Activated CD4-positive, alpha-beta T cell treated with anti-CD3 and anti-CD28 coated beads for 48 hours (primary cell): ENCODE results near the gene COA8.

ENCODE experiments used
- DNase-seq: peaks from one replicate; pipeline ENCODE4 v3.0.0-alpha.2; 2020

Gene COA8

DNA sequence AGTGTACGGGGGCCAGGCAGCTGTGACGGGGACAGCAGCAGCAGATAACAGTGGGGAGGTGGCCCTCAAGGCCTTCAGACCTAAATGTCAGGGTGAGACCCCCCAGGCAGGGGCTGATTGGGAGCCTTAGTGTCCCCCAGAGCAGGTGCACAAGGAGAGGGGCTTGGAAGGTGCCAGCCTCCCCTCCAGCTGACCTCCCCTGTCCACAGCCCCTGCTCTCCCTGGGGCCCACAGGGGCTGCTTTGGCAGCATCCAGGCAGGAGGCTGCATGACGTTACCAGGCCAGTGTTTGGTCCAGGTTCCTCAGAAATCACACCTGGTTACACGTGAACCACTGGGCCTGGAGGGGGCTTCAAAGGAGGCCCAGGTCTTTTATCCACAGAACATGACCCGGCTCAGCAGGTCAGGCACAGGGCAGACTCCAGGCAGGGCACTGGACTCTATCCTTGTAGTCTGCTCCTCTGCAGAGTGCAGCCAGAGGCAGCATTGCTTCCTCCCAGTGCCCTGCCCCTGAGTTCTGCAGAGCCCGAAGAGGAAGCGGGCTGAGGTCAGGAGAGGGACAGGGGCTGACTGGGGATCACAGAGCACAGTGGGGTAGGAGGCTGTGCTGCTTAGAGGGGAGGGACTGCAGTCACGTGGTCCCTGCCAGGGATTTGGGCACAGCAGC lies 36.4 kb upstream of the COA8 start:
- DNase-seq: no peak

GRCh38 chr14:103526914-103527248 lies 35.9 kb upstream of the COA8 start:
- DNase-seq: no peak

DNA sequence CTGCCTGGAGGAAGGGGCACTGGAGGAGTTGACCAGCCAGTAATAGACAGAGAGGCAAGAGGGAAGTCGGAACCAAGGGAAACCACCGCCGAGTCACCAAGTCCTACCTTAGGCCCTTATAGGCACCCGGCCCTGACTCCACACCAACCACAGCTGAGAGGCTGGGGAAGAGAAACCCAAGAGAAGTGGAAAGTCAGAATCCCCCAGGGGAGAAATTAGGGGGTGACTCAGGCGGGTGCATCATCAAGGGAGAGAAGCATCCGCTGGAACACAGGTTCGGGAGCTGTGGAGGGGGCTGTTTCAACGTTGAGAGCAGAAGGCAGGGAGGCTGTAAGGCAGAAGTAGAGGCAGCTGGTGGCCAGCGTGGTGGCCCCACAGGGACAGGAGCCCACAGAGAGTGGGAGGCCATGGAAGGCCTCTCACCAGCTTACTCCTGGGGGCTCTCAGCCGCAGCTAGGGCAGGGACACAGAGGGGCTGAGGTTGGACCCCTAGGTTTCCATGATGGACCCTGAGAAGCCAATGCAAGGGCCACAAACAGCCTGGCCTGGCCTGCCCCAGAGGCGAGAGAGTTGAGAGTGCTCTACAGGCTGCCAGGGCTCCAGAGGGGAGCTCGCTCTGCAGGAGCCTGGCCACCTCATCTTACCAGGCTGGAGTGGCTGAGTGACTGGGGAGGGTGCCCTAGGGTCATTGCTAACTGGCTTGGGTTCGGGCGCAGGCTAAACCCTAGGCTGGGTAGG lies 35.2 kb upstream of the COA8 start:
- peak; percentile 61 for DNase-seq

DNA sequence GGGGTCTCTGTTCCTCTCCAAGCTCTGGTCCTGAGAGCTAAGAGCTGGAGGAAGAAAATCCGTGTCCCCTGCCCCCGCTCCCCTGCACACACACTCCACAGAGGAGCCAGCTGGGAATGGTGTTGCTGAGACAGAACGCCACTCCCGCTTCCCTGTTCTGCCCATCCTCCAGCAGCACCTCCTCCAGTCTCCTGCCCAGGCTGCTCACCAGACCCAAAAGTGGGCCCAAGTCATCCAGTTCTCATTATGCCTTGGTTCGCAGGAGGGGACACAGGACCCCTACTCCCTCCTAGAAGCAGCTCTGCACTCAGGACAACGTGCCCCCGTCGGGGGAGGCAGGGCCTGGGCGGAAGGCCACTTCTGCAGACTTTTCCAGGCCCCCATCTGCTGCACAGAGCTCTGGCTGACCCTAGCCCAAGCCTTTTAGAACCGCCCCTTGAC lies 34.6 kb upstream of the COA8 start:
- no peak for DNase-seq

GRCh38 chr14:103528587-103529382 lies 34.0 kb upstream of the COA8 start, which contains the start of gene TRMT61A:
TRMT61A (plus strand) TSS chr14:103529196; CDS start chr14:103529979, 783 bp downstream.
- peak; percentile 81 for DNase-seq

DNA sequence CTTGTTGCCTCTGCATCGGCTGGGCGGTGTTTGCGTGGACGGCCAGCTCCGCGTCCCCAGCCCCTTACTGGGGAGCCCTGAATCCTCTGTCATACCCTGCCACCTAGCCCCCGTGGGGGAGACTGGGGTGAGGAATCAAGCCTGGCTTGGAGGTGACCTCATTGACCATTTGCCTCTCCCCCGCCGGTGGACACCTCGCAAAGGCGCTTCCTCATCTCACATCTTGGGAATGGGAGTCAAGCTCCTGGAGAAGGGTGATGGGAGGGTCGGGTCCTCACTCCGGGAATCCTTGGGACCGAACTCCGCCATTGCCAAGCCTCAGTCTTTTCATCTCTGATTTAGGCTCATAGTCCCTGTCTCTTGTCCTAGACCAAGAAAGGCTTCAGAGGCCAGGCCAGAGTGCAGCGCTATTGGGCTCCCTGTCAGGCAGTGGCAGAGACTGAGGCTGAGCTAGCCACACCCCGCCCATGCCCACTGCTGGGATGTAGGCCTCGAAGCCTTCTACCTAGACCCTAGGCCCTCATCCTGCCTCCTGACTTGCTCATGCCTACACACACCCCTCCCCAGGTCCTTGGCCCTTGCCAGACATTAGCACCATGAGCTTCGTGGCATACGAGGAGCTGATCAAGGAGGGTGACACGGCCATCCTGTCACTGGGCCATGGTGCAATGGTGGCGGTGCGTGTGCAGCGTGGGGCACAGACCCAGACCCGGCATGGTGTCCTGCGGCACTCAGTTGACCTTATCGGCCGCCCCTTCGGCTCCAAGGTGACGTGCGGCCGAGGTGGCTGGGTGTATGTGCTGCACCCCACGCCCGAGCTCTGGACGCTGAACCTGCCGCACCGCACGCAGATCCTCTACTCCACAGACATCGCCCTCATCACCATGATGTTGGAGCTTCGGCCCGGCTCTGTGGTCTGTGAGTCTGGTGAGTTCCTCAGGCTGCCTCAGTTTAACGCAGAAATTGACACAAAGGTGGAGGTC lies 33.1 kb upstream of the COA8 start:
- no peak for DNase-seq

DNA sequence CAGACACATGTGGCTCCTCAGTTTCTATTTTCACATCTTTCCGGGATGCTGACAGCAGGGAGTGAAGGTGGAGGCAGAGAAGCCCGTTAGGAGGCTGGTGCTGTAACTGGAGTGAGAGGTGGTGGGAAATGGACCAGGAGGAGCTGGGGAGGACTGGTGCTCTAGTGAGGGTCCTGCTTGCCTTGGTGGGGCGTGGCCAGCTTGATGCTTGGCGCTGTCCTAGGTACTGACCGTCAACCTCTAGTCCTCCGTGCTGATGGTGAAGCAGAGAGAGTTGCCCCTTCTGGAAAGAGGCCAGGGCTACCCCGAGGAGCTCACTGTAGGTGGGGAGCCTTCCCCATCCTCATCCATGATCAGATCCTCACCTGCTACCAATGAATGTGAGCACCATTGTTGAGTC lies 32.4 kb upstream of the COA8 start:
- peak; percentile 45 for DNase-seq

DNA sequence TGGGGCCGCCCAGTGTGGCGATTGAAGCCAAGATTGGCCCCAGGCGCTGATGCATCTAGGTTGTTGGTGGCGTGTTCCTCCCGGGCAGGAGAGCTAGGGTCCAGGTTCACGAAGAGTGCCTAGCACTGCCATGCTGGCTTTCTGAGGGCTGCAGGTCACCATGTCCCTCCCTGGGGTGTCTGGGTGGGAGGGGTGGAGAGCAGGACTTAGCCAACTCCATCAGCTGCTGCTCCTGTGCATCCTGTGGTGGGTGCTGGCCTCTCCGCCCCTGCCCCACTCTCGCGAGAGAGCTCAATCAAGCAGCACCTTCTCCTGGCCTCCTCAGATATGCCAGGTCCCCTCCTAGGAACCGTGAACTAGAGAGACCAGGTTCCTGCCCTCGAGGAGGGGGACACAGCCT lies 31.9 kb upstream of the COA8 start:
- no peak for DNase-seq

DNA sequence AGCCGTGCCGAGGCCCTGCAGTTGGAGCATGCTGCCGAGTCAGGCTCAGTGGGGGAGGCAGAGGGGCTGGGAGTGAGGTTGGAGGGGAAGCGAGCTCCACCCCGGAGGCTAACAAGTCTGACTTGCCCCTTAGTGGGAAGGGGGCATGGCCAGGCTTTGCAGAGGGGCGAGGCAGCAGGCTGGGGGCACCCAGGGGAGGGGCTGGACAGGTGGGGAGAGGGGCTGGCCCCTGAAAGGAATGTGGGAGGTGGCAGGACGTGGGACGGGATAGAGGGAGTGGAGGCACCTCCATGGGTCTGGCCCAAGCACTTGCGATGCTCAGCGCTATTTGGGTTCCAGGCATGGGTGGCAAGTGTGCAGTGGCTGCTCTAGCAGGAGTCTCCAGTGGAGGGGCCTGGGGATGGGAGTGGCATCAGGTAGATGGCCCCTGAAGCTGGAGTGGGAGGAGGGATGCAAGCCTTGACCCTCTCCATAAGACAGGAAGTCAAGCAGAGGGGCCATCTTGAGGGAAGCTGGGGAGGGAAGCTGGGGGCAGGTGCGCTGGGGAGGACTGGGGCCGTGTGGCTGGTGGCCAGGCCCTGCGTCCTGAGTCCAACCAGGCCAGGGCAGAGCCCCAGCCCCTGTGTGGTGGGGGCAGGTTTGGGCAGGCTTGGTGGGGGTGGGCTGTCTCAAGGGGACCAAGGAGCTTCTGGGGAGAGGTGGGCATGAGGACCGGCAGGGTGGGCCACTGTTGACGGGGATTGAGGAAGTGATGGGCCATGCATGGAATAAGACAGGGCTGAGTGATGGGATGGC lies 31.1 kb upstream of the COA8 start:
- no peak for DNase-seq

DNA sequence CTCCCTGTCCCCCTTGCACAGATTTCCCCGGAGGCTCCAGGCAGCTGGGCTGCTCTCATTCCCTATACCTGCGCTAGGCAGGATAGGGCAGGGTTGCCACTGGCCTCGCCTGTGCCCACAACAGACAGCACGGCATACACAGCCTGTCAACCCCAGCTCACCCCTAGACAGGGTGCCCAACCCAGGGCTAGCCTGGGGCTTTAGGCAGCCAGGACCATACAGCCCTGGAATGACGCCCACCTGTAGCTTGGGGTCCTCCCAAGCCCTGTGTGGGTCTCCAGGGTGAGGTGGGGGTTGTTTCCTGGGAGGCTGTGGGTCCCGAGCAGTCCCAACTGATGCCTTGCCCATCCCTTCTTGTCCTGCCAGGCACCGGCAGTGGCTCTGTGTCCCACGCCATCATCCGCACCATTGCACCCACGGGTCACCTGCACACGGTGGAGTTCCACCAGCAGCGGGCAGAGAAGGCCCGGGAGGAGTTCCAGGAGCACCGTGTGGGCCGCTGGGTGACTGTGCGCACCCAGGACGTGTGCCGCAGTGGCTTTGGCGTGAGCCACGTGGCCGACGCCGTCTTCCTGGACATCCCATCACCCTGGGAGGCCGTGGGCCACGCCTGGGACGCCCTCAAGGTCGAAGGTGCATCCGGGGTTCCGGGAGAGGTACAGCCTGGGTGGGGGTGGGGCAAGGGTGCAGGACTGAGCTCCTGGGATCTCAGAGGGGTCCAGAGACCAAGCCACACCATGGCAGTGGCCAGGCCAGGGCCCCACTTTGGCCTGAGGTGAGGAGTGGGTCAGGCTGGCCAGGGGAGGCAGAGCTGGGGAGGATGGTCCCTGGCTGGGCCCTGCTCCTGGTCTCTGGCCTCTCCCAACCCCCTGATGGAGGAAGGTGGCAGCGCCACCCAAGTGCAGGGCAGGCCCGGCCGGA lies 30.3 kb upstream of the COA8 start:
- no peak for DNase-seq

DNA sequence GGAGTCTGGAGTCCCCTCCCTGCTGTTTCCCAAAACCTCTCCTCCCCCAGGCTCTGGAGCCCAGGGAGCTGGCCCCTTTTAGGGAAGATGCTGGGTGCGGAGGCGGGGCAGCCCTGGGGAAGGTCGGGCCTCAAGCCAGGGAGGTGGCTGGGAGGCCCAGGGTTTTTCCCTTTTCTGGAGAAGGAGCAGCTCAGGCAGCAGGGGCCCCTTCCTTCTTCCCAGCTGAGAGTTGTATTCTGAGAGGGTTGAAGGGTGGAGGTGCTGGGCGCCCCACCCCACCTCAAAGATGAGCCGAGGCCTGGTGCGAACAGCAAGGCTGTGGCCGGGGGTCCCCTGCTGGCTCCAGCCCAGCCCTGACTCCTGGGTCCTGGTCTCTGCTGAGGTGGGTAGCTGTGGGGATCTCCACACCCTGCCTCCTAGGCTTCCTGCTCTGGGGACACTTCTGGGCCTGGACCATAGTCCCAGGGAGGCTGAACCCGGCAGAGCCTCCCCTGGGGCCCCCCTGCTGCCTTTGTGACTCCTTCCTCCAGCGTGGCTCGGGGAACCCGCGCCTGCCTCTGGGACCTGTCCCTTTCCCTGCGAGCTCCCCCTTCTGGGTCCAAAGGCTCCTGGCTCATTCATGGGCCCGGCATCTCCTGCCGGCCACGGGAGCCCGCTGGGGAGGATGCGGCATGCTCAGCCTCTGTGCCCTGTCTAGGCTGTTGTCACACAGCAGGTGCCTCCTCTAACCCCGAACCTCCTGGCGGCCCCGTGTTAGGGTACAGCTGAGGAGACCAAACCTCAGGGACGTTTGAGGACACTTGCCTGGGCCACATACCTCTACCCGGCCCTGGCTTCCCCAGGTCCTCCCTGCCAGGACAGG lies 29.4 kb upstream of the COA8 start:
- DNase-seq: no peak

DNA sequence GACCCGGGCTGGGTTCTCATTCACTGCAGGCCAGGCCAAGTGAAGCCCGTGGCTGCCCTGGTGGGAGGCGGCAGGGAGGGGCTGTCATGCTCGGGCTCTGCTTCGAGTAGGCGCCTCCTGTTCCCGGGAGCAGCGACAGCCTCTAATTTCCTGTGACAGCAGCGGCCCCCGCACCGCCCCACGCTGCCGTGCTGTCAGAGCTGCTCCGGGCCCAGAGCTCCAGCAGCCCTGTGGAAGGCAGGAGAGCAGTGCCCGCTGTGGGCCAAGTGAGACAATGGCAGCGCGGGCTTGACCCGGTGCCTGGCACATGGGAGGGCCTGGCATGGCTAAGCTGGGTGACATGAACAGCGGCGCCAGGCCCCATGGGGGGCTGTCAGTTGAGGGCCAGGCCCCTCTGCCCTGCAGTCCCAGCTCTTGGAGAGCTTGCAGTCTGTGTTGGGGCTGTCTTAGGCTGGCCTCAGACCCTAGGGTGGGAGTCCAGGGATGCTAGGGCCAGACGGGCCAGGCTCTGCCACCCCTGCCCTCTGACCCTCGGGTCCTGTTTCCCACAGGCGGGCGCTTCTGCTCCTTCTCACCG lies 28.7 kb upstream of the COA8 start:
- DNase-seq: no peak

- DNase-seq: no peak
Observed at GRCh38 chr14:103534576-103535061, 28.1 kb upstream of the COA8 start.

DNA sequence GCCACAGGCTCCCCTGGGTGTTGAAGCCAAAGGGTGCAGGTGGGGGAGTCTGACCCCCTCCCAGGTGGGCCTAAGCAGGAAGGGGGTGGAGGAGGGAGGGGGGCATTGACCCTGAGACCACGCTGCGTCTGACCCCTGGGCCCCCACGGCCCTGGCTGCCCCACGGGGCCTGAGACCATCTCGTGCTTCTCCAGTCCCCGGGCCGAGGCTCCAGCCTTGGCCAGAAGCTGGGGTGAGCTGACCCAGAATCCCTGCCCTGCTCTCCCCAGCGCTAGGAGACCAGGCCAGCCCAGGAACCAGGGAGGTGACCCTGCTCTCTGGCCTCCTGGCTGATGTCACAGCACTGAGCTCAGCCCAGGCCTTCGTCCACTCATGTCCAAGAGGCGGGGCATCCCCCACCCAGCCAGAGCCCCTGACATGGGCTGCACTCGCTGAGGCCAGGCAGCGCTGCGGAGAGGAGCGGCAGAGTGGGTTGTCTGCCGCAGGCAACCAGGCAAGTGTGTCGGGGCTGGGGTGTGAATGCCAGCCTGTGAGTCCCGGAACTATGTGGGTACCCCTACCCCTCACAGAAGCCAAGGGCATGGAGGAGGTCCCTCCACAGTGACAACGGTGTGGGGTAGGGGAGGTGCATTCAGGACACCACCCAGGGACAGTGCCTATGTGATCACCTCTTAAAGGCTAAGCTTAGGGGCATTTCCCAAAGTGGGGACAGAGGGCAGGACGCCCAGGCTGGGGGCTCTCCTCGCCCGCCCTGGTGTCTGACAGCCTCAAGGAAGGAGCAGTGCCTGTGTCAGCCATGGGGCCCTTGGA lies 27.5 kb upstream of the COA8 start:
- no peak for DNase-seq

- no peak for DNase-seq
Observed at GRCh38 chr14:103535891-103536565, 26.7 kb upstream of the COA8 start.

GRCh38 chr14:103536693-103537092 lies 26.1 kb upstream of the COA8 start:
- DNase-seq: no peak

GRCh38 chr14:103537175-103537990 lies 25.4 kb upstream of the COA8 start:
- DNase-seq: no peak
